ENCODE results near the gene TBC1D1. TPM values are rescaled to one million over a fixed set of nuclear protein-coding genes. Genes with fewer than 3 reads are reported as not detected.

TBC1D1 gene
- total RNA-seq, 2 donors from 2014 or later: 23.3 to 28.7 TPM

DNA sequence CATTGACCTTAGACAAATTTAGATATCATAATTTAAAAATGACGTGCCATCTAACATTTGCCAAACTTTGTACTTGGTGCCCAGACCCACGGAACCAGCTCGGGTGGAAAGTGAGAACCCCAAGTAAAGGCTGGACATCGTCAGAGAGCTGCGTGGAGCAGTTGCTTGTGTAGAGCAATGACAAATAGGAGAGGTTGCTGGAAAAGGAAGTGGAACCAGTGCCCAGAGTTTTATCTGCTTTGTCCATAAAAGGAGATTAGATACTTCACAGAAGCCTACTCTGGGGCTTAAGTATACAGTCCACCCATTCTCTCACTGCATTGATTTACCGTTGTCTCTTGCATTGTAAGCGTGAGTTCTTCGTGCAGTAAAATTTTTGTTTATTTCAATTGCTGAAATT is 5.4 kb upstream of the TBC1D1 start:
- ATAC-seq (peak; percentile 38), DNase-seq (peak in 1 of 4 donors; percentile 29)
- WGBS, 2 donors: 7 to 20% methylated on average over 8 of the region's 8 CpGs
- Histone ChIP-seq H3K27ac (no peak overlapping the region), H3K4me3 (no peak overlapping the region), H3K9me3 (no peaks in the 10 kb centered on the region), H3K36me3 (replicated peaks in 1 of 2; ENCODE audit: insufficient read depth in 1 of 2, low read depth in 2 of 2) (no peaks in the 10 kb centered on the region), H3K27me3 (peaks cover 0 to 10% of the 10 kb centered on the region in 2 donors), H3K4me1 (peaks cover 20% of the 10 kb centered on the region)
- intact Hi-C loops (cut with DNase I): no loop called here
- TF ChIP-seq, protein P1, sequence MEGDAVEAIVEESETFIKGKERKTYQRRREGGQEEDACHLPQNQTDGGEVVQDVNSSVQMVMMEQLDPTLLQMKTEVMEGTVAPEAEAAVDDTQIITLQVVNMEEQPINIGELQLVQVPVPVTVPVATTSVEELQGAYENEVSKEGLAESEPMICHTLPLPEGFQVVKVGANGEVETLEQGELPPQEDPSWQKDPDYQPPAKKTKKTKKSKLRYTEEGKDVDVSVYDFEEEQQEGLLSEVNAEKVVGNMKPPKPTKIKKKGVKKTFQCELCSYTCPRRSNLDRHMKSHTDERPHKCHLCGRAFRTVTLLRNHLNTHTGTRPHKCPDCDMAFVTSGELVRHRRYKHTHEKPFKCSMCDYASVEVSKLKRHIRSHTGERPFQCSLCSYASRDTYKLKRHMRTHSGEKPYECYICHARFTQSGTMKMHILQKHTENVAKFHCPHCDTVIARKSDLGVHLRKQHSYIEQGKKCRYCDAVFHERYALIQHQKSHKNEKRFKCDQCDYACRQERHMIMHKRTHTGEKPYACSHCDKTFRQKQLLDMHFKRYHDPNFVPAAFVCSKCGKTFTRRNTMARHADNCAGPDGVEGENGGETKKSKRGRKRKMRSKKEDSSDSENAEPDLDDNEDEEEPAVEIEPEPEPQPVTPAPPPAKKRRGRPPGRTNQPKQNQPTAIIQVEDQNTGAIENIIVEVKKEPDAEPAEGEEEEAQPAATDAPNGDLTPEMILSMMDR (IDR thresholded peaks at IDR 0.05): no peak
- TF ChIP-seq POLR2A (IDR thresholded peaks at IDR 0.05): no peak

DNA sequence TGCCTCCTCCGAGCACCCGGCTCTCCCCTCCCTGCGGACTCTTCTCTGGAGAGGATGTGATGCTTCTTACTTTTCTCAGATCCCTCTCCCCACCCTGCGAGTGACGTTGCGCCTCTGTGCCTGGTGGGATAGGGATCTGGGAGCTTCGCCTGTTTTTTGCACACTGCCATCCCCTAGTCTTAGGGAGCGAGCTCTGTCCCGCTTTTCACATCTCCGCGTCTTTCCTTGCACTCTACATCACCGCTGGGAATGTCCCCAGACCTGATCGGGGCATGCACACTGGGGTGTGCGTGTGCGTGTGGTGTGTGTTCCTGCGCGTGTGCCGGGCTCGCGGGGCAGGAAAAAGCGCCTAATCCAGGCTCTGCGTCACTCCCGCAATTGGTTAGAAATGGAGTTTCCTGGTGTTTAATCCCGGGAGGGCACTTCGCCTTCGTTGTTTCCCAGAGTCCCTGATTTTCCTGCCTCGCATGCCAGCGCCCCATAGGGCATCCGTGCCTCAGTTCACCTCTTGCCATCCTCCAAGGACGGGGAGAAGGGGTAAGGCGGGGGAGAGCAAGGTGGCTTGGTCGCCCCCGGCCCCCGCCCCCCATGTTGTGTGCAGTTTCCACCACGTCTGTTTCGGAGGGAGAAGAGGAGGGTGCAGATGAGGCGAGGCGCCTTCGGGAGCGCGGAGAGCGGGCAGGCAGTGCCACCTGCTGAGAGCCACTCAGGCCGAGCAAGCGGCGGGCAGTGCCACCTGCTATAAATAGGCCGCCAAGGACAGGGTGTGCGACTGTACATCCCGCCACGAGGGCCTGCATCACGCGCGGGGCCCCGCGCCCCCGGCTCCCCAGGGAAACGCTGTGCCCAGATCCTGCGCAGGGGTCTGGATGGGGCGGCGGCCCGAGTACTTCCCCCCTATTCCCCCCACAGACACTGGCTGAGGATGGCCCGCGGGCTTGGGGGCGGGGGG is 759 bp upstream of the TBC1D1 start:
- peak; percentile 85 for ATAC-seq
- DNase-seq: peak; percentile 69 to 86 (median 81)
- Histone ChIP-seq H3K36me3 (replicated peaks in 1 of 2; ENCODE audit: insufficient read depth in 1 of 2, low read depth in 2 of 2) (no peaks in the 10 kb centered on the region), H3K27me3 (peaks cover 0 to 3% of the 10 kb centered on the region in 2 donors), H3K4me3 (peak overlapping the region; percentile 66 to 80), H3K9me3 (no peaks in the 10 kb centered on the region), H3K27ac (peak overlapping the region in 2 of 4 donors; percentile 33 to 70), H3K4me1 (peaks cover 22% of the 10 kb centered on the region)
- intact Hi-C loops (cut with DNase I): no loop called here
- TF ChIP-seq, protein P1 (IDR thresholded peaks at IDR 0.05): peak in 6 of 7 experiments; percentile 8 to 49 (median 38)
- TF ChIP-seq POLR2A (IDR thresholded peaks at IDR 0.05): peak in 2 of 3 donors; percentile 35 to 54
- 19 to 34% methylated on average over 26 to 53 of the region's 63 CpGs for WGBS, 2 donors

DNA sequence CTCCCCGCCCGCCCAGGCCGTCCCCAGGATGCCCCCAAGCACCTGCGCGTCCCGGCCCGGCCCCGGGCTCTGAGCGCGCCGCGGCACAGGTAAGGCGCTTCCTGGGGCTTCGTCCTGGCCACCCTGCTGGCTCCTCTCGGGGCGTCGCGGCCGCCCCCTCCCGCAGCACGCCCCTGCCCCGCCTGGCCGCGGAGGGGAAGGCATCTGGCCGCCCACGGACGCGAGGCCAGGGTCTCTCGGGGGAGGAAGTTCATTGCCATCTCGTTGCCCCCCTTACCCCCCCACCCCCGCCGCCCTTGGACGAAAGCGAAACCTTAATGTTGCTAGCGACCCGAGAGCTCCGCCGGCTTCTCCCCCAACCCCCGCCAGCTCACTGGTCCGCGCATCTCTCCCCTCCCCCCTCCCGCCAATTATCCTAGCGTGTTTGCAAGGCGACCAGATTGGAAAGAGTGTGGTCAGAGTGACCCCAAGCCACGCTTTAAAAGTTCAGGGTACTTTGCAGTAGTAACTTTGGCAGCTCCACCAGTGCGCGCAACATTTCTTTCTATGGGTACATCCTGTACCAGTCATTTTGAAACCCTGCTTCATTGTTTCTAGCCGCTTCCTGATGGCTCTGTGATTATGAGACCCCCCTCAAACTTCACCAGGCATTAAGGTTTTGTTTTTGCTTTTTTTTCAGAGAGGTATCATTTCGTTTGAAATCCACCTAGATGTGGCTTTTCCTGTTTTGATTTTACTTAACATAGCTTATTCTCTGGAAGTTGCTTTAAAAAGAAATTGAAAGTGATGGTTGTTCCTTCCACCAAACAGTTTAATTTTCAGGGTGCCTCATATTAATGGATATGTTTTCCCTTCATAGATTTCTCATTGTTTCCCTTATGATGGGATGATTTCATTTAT is 626 bp downstream of the TBC1D1 start:
- intact Hi-C loops (cut with DNase I): no loop called here
- Histone ChIP-seq H3K27me3 (peaks cover 0 to 3% of the 10 kb centered on the region in 2 donors), H3K4me3 (peak overlapping the region; percentile 66 to 80), H3K9me3 (no peaks in the 10 kb centered on the region), H3K36me3 (replicated peaks in 1 of 2; ENCODE audit: insufficient read depth in 1 of 2, low read depth in 2 of 2) (no peaks in the 10 kb centered on the region), H3K27ac (peak overlapping the region; percentile 33 to 70 (median 58)), H3K4me1 (peaks cover 12% of the 10 kb centered on the region)
- ATAC-seq: peak; percentile 49
- no peak for TF ChIP-seq POLR2A (IDR thresholded peaks at IDR 0.05)
- TF ChIP-seq, protein P1 (IDR thresholded peaks at IDR 0.05): no peak
- 1 to 3% methylated on average over 5 to 48 of the region's 49 CpGs for WGBS, 2 donors
- peak; percentile 33 to 55 (median 46) for DNase-seq

DNA sequence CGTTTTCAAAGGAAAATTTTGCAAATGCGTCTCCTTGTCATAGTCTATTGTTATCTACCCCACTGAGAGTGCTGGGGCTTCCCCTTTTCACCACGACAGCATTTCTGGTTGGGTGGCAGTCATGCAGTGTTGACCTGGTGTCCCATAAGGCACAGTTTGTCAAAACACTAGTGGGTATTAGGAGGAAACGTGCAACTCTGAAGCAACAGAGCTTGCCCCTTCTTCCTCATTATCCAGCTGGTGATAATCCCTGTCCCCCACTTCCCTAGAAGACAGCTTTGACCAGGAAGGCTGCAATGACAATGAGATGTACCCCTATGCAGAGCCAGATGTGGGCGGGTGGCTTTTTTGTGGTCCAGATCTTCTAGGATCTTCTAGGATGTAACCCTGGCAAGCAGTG is 1.8 kb downstream of the TBC1D1 start:
- Histone ChIP-seq H3K27me3 (peaks cover 0 to 3% of the 10 kb centered on the region in 2 donors), H3K4me3 (no peak overlapping the region), H3K27ac (no peak overlapping the region), H3K36me3 (replicated peaks in 1 of 2; ENCODE audit: insufficient read depth in 1 of 2, low read depth in 2 of 2) (no peaks in the 10 kb centered on the region), H3K4me1 (peaks cover 12% of the 10 kb centered on the region), H3K9me3 (no peaks in the 10 kb centered on the region)
- DNase-seq (peak in 1 of 4 donors; percentile 40), ATAC-seq (no peak)
- 66 to 78% methylated on average over 5 of the region's 5 CpGs for WGBS, 2 donors
- intact Hi-C loops (cut with DNase I): no loop called here
- no peak for TF ChIP-seq POLR2A (IDR thresholded peaks at IDR 0.05)
- TF ChIP-seq, protein P1 (IDR thresholded peaks at IDR 0.05): no peak

All from body of pancreas (tissue), 4 donors.